ENCODE data around the gene TMIGD1. TPM values are rescaled to one million over a fixed set of nuclear protein-coding genes. Genes with fewer than 3 reads are reported as not detected.
A peak's percentile ranks its signal among the peaks of the same experiment; 100 is the strongest.

The TMIGD1 gene
- total RNA-seq, 1 donor from 2014 or later, result not detected

GRCh38 chr17:30372755-30373154 lies 38.9 kb upstream of the TMIGD1 start:
- H3K27me3 Mint-ChIP-seq (ENCODE audit: low read depth), result peaks cover 7% of the 10 kb centered on the region
- intact Hi-C loops (cut with micrococcal nuclease), result no loop called here
- H3K27ac Mint-ChIP-seq, result no peak overlapping the region
- no peak for DNase-seq (ENCODE audit: low spot score)
- no peaks in the 10 kb centered on the region for H3K36me3 Mint-ChIP-seq (ENCODE audit: low read depth)
- no peaks in the 10 kb centered on the region for H3K9me3 Mint-ChIP-seq
- peaks cover 32% of the 10 kb centered on the region for H3K4me1 Mint-ChIP-seq (ENCODE audit: low read depth)
- H3K4me3 Mint-ChIP-seq (ENCODE audit: low read depth), result no peak overlapping the region

- peaks cover 5% of the 10 kb centered on the region for H3K27me3 Mint-ChIP-seq (ENCODE audit: low read depth)
- no peak overlapping the region for H3K4me3 Mint-ChIP-seq (ENCODE audit: low read depth)
- intact Hi-C loops (cut with micrococcal nuclease), result no loop called here
- peaks cover 25% of the 10 kb centered on the region for H3K4me1 Mint-ChIP-seq (ENCODE audit: low read depth)
- no peak for DNase-seq (ENCODE audit: low spot score)
- no peak overlapping the region for H3K27ac Mint-ChIP-seq
- H3K36me3 Mint-ChIP-seq (ENCODE audit: low read depth), result no peaks in the 10 kb centered on the region
- H3K9me3 Mint-ChIP-seq, result no peaks in the 10 kb centered on the region
Observed at GRCh38 chr17:30369995-30370394, 36.1 kb upstream of the TMIGD1 start.

GRCh38 chr17:30368912-30369720 lies 35.3 kb upstream of the TMIGD1 start:
- Mint-ChIP-seq H3K4me1 (ENCODE audit: low read depth) (peaks cover 28% of the 10 kb centered on the region), H3K4me3 (ENCODE audit: low read depth) (no peak overlapping the region), H3K27me3 (ENCODE audit: low read depth) (peaks cover 5% of the 10 kb centered on the region), H3K36me3 (ENCODE audit: low read depth) (no peaks in the 10 kb centered on the region), H3K27ac (no peak overlapping the region), H3K9me3 (no peaks in the 10 kb centered on the region)
- intact Hi-C loops (cut with micrococcal nuclease), result no loop called here
- no peak for DNase-seq (ENCODE audit: low spot score)

- Mint-ChIP-seq H3K4me3 (ENCODE audit: low read depth) (no peak overlapping the region), H3K36me3 (ENCODE audit: low read depth) (no peaks in the 10 kb centered on the region), H3K27me3 (ENCODE audit: low read depth) (peaks cover 4% of the 10 kb centered on the region), H3K27ac (no peak overlapping the region), H3K4me1 (ENCODE audit: low read depth) (peaks cover 29% of the 10 kb centered on the region), H3K9me3 (peaks cover 4% of the 10 kb centered on the region)
- no peak for DNase-seq (ENCODE audit: low spot score)
- intact Hi-C loops (cut with micrococcal nuclease), result no loop called here
Observed at GRCh38 chr17:30366536-30366935, 32.7 kb upstream of the TMIGD1 start.

- Mint-ChIP-seq H3K4me3 (ENCODE audit: low read depth) (no peak overlapping the region), H3K4me1 (ENCODE audit: low read depth) (peaks cover 26% of the 10 kb centered on the region), H3K27ac (peak overlapping the region; percentile 58), H3K27me3 (ENCODE audit: low read depth) (peaks cover 2% of the 10 kb centered on the region), H3K9me3 (peaks cover 21% of the 10 kb centered on the region), H3K36me3 (ENCODE audit: low read depth) (peaks cover 9% of the 10 kb centered on the region)
- intact Hi-C loops (cut with micrococcal nuclease), result loop anchor here (1.0 kb wide), 2 partner anchors 15 to 31 kb away; partner anchors contain the start of gene CPD
- DNase-seq (ENCODE audit: low spot score), result peak; percentile 65
Observed at GRCh38 chr17:30363715-30364202, 29.9 kb upstream of the TMIGD1 start.

- peaks cover 26% of the 10 kb centered on the region for H3K4me1 Mint-ChIP-seq (ENCODE audit: low read depth)
- H3K27me3 Mint-ChIP-seq (ENCODE audit: low read depth), result no peaks in the 10 kb centered on the region
- peaks cover 9% of the 10 kb centered on the region for H3K36me3 Mint-ChIP-seq (ENCODE audit: low read depth)
- no peak overlapping the region for H3K27ac Mint-ChIP-seq
- DNase-seq (ENCODE audit: low spot score), result no peak
- peaks cover 21% of the 10 kb centered on the region for H3K9me3 Mint-ChIP-seq
- intact Hi-C loops (cut with micrococcal nuclease), result no loop called here
- H3K4me3 Mint-ChIP-seq (ENCODE audit: low read depth), result no peak overlapping the region
Observed at GRCh38 chr17:30361766-30362279, 28.0 kb upstream of the TMIGD1 start.

GRCh38 chr17:30360086-30360808 lies 26.4 kb upstream of the TMIGD1 start:
- Mint-ChIP-seq H3K4me1 (ENCODE audit: low read depth) (peaks cover 23% of the 10 kb centered on the region), H3K4me3 (ENCODE audit: low read depth) (no peak overlapping the region), H3K27me3 (ENCODE audit: low read depth) (no peaks in the 10 kb centered on the region), H3K27ac (no peak overlapping the region), H3K36me3 (ENCODE audit: low read depth) (peaks cover 9% of the 10 kb centered on the region), H3K9me3 (peaks cover 21% of the 10 kb centered on the region)
- intact Hi-C loops (cut with micrococcal nuclease), result no loop called here
- DNase-seq (ENCODE audit: low spot score), result no peak

GRCh38 chr17:30358055-30358760 lies 24.4 kb upstream of the TMIGD1 start:
- H3K27me3 Mint-ChIP-seq (ENCODE audit: low read depth), result no peaks in the 10 kb centered on the region

GRCh38 chr17:30357476-30357875 lies 23.6 kb upstream of the TMIGD1 start:
- H3K27me3 Mint-ChIP-seq (ENCODE audit: low read depth), result no peaks in the 10 kb centered on the region
- intact Hi-C loops (cut with micrococcal nuclease), result no loop called here
- H3K9me3 Mint-ChIP-seq, result peaks cover 19% of the 10 kb centered on the region
- no peak for DNase-seq (ENCODE audit: low spot score)
- H3K4me1 Mint-ChIP-seq (ENCODE audit: low read depth), result peaks cover 14% of the 10 kb centered on the region
- peaks cover 9% of the 10 kb centered on the region for H3K36me3 Mint-ChIP-seq (ENCODE audit: low read depth)
- no peak overlapping the region for H3K27ac Mint-ChIP-seq
- no peak overlapping the region for H3K4me3 Mint-ChIP-seq (ENCODE audit: low read depth)

More at GRCh38 chr17:30358055-30358760, 24.4 kb upstream of the TMIGD1 start:
- Mint-ChIP-seq H3K4me3 (ENCODE audit: low read depth) (no peak overlapping the region), H3K27ac (no peak overlapping the region), H3K36me3 (ENCODE audit: low read depth) (peaks cover 9% of the 10 kb centered on the region), H3K4me1 (ENCODE audit: low read depth) (peaks cover 18% of the 10 kb centered on the region), H3K9me3 (peaks cover 21% of the 10 kb centered on the region)
- no peak for DNase-seq (ENCODE audit: low spot score)
- intact Hi-C loops (cut with micrococcal nuclease), result no loop called here

GRCh38 chr17:30354701-30355100 lies 20.8 kb upstream of the TMIGD1 start:
- no peaks in the 10 kb centered on the region for H3K36me3 Mint-ChIP-seq (ENCODE audit: low read depth)
- intact Hi-C loops (cut with micrococcal nuclease), result no loop called here
- peaks cover 15% of the 10 kb centered on the region for H3K4me1 Mint-ChIP-seq (ENCODE audit: low read depth)
- no peak overlapping the region for H3K27ac Mint-ChIP-seq
- no peaks in the 10 kb centered on the region for H3K27me3 Mint-ChIP-seq (ENCODE audit: low read depth)
- H3K4me3 Mint-ChIP-seq (ENCODE audit: low read depth), result no peak overlapping the region
- peaks cover 1% of the 10 kb centered on the region for H3K9me3 Mint-ChIP-seq
- DNase-seq (ENCODE audit: low spot score), result no peak

- no peaks in the 10 kb centered on the region for H3K27me3 Mint-ChIP-seq (ENCODE audit: low read depth)
- H3K4me3 Mint-ChIP-seq (ENCODE audit: low read depth), result no peak overlapping the region
- intact Hi-C loops (cut with micrococcal nuclease), result no loop called here
- H3K27ac Mint-ChIP-seq, result no peak overlapping the region
- no peak for DNase-seq (ENCODE audit: low spot score)
- H3K36me3 Mint-ChIP-seq (ENCODE audit: low read depth), result no peaks in the 10 kb centered on the region
- peaks cover 15% of the 10 kb centered on the region for H3K4me1 Mint-ChIP-seq (ENCODE audit: low read depth)
- no peaks in the 10 kb centered on the region for H3K9me3 Mint-ChIP-seq
Observed at GRCh38 chr17:30352240-30352814, 18.5 kb upstream of the TMIGD1 start.

GRCh38 chr17:30351735-30352134 lies 17.9 kb upstream of the TMIGD1 start:
- Mint-ChIP-seq H3K27ac (no peak overlapping the region), H3K27me3 (ENCODE audit: low read depth) (no peaks in the 10 kb centered on the region), H3K36me3 (ENCODE audit: low read depth) (no peaks in the 10 kb centered on the region), H3K9me3 (no peaks in the 10 kb centered on the region), H3K4me3 (ENCODE audit: low read depth) (no peak overlapping the region), H3K4me1 (ENCODE audit: low read depth) (peaks cover 15% of the 10 kb centered on the region)
- intact Hi-C loops (cut with micrococcal nuclease), result no loop called here
- no peak for DNase-seq (ENCODE audit: low spot score)
